Sciatic nerve (tissue), 2 donors: ENCODE data around the gene PROK1. TPM values are rescaled to one million over a fixed set of nuclear protein-coding genes. Genes with fewer than 3 reads are reported as not detected.
"Not testable (repeated sequence)": the region's sequence is repeated elsewhere in the genome, so short reads cannot be mapped to it uniquely, and the experiment has no call there.

Source experiments
- ATAC-seq: fragments of 200-7000 bp; cut with Tn5 transposase; one replicate; pipeline ENCODE4 v1.9.1; 2020; ENCODE audit warnings: mild to moderate bottlenecking, moderate library complexity
- DNase-seq: peaks from one replicate; pipeline ENCODE4 v3.0.0-alpha.2; 2020; ENCODE audit warnings: low spot score
- intact Hi-C: fragments of 100-400 bp; cut with DNase I; formaldehyde crosslinking; loops from one replicate; pipeline ENCODE4 v1.14.2; 2022
- total RNA-seq: library from RNA; stranded (reverse); fragmentation: NEBNext Ultra II Directional; extraction: Animal tissue kit (Norgen Biotek cat#: 25700); gene quantifications from one replicate; pipeline ENCODE4 v1.2.1, GENCODE V29; 2021
- donor health status: DM: no; HTN: no; CAD: no.
- donor health status: DM: no; HTN: no; CAD: no.

Gene PROK1, protein sequence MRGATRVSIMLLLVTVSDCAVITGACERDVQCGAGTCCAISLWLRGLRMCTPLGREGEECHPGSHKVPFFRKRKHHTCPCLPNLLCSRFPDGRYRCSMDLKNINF
- not detected for total RNA-seq

DNA sequence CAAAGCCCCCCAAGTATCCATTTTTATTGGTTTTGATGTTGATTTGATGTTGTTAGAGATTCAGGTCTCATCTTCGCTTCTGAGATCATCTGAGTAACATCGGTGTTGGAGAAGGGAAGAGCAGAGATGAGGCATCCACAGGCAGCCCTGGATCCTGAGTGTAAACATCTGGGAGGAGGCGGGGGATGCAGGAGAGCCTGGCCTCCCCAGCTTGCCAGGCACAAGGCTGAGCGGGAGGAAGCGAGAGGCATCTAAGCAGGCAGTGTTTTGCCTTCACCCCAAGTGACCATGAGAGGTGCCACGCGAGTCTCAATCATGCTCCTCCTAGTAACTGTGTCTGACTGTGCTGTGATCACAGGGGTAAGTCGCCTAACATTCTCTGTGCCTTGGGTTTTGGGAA lies at the start of gene PROK1:
TSS of gene PROK1 (plus strand) at position 221 of the 400 bp plus-strand sequence. CDS start at position 289, 68 bp downstream.
- no peak for DNase-seq
- ATAC-seq: no peak
- intact Hi-C loops: loop anchor here (10.0 kb wide), 1 partner anchor 136 kb away; no protein-coding TSS in a partner anchor

DNA sequence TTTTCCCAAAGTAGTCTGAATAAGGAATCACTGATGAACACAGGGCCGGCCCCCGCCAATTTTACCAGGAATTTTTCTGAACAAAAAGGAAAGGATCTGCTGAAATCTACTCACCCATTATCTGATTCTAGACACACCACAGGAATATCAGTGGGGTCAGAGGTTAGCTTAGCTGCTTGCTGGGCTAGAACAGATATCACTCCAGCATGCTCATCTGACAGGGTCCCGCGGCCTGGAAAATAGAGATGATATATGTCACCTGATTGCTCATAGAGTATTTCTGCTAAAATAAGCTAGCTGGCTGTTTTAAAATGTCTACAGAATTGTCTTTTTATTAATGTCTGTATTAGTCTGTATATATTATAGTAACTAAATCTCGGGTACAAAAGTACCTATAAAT lies 47.1 kb upstream of the PROK1 start:
- intact Hi-C loops: no loop called here
- ATAC-seq: no peak
- no peak for DNase-seq

DNA sequence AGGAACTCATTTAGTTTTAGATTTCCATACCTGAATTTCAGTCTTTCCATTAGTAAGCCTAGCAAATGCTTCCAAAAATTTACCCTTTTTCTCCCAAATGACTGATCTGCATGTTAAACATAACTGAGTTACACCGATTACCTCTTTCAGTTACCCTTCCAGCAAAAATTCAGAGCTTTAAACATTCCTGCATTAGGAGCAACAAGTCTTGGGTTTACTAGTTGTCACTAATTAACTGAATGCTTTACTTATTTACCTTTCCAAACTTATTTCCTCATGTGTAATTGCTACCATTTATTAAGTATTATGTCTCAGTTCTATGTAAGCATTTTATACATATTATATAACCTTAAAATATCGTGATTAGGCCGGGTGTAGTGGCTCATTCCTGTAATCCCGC lies 46.5 kb upstream of the PROK1 start:
- DNase-seq (no peak), ATAC-seq (no peak)
- intact Hi-C loops: no loop called here

DNA sequence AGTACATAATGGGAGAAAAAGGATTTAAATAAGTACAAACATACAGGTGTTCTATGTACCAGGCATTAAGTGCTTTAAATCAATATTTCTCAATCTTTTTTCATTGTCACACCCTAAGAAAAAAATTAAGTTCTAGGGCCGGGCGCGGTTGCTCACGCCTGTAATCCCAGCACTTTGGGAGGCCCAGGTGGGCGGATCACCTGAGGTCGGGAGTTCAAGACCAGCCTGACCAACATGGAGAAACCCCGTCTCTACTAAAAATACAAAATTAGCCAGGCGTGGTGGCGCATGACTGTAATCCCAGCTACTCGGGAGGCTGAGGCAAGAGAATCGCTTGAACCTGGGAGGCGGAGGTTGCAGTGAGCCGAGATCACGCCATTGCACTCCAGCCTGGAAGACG lies 44.5 kb upstream of the PROK1 start:
- intact Hi-C loops, DNase-seq, ATAC-seq: not testable (repeated sequence)

DNA sequence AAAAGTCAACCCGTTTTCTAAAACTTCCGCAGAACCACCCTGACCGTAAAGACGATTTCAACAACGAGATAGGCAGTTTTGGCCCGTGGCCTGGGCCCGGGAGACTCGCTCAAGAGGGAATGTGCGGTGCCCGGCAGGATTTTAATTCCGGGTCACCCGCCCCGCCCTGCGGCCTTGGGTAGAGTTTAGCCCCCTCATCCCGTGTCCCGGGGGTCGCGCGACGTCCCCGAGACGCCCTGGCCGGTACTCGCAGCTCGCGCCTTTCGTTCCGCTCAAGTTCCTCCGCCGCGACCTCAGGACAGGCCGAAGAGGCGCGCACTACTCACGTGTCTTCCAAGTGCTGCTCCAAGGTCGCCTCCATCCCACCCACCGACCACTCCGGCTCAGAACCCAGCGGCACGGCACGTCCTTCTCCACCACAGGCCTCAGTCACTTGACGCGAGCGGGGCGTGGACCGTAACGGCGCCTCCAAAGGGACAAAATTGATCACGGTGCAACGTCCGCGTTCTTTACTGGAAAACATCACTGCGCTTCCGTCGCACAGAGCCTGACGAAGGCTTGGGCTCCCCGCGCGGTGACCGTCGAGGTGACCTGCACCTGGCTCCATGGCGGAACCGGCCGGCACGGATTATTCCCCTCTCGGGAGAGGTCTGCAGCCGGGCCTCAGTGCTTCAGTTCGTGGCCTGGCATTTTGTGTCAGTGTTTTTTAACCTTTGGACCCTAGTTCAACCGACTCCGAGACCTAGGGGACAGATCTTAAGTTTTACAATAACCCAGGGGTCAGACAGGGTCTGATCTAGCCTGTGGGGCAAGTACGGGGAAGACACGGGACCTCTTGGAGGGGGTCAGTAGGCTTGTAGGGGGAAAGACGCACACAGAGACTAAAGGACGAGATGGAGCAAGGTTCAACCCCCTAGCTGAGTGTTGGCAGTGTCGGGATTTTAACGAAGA lies 43.4 kb upstream of the PROK1 start, which contains the start of gene LAMTOR5:
TSS of gene LAMTOR5 (minus strand) at position 435 of the 951 bp plus-strand sequence. CDS start at position 361, 74 bp downstream.
- DNase-seq (peak; percentile 96), ATAC-seq (peak; percentile 99)
- intact Hi-C loops: no loop called here

DNA sequence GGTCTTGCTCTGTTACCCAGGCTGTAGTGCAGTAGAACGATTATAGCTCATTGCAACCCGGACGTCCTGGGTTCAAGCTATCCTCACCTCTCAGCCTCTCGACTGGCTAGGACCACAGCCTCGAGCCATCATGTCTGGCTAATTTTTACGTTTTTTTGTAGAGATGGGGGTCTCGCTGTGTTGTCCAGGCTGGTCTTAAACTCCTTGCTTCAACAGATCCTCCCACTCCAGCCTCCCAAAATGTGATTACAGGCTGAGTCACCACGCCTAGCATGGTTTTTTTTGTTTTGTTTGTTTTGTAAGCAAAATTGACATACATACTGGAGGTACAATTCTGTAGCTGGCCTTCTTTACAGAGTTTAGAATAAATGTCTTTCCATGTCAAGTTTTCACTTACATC lies 42.5 kb upstream of the PROK1 start:
- intact Hi-C loops: no loop called here

DNA sequence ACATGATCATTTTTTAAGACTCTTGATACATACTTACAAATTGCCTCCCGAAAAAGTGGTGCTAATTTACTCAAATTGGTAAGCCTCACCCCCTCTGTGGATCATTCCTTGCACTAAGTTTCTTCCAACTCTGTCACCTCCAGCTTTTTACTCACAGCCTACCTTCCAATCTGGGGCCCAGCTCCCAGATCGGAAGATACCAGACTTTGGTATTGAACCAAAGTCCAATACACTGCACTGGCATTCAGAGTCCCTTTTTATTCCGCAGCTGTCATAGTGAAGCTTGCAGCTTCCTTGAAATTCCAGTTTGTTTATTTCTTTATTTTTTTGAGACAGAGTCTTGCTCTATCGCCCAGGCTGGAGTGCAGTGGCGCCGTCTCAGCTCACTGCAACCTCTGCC lies 41.6 kb upstream of the PROK1 start:
- intact Hi-C loops: no loop called here
- DNase-seq (no peak), ATAC-seq (no peak)

More for the DNA sequence above, 42.5 kb upstream of the PROK1 start:
- ATAC-seq (no peak), DNase-seq (no peak)

DNA sequence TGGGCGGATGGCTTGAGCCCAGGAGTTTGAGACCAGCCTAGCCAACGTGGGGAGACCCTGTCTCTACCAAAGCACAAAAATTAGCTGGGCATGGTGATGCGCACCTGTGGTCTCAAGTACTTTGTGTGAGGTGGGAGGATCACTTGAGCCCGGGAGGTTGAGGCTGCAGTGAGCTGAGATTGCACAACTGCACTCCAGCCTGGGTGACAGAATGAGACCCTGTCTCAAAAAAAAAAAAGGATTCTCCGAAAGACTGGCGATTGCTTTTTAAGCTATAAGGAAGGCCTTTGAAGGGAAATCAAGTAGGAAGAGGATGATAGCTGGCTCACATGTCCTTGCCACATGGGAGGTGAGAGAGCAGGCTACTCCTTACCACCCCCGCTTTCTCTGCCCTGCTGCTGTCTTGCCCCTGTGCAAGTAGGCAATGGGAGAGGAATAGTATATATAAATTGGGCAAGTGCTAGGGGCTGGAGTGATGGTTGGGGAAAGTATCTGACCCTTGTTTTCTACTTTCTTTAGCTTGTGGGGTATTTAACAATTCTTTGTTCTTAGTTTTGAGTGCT lies 39.7 kb upstream of the PROK1 start:
- DNase-seq: no peak
- ATAC-seq: no peak
- intact Hi-C loops: no loop called here

DNA sequence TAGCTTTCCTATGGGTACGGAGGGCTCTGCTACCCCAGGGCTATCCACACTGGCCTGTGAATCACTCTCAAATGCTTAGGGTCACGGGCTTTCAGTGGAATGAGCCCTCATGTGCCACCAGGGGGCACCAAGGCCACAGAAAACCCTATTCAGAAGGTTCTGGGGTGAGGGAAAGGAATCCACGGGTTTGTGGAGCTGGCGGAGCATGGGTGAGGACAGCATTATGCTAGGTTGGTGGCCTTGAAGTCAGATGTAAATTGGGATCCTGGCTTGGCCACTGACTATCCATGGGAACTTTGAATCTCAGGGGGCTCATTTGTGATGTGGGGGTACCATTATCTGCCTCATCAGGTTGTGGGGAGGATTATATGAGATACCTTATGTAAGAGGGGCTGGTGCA lies 38.4 kb upstream of the PROK1 start:
- ATAC-seq (peak; percentile 72), DNase-seq (peak; percentile 77)
- intact Hi-C loops: no loop called here

DNA sequence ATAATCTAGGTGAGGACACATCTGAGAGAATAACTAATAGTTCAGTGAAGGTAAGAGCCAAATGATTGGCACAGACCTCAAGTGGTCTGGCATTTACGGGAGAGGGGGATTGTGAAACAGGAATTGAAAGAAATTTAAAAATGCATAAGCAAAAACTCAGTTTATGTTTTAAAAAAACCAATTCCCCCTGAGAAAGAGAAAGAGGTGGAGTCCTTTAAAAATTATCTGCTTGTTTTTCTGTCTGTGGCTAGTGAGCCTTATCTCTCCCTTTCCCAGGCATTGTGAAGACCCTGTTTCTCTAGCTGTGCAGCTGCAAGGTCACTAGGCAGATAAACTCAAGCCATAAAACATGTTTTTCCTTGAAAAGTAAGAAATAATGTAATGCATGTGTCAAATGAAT lies 37.9 kb upstream of the PROK1 start:
- DNase-seq, ATAC-seq, intact Hi-C loops: not testable (repeated sequence)

DNA sequence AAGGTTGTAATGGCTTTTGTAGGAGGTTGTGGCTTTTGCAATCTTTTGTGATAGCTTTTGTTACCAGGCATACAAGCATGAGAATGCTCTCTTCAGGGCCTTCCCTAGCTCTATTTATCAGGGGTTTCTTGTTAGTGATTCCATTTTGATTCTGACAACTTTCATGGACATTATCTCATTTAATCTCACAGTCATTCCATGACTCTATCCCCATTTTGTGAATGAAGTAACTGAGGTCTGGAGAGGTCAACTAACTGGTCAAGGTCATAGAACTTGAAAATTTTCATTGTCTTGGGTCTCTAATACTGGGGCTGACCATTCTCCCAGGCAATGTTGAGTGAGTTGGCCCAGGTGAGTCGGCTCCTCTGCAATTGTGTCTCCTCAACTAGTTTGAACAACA lies 32.2 kb upstream of the PROK1 start:
- intact Hi-C loops: no loop called here
- no peak for ATAC-seq
- no peak for DNase-seq

DNA sequence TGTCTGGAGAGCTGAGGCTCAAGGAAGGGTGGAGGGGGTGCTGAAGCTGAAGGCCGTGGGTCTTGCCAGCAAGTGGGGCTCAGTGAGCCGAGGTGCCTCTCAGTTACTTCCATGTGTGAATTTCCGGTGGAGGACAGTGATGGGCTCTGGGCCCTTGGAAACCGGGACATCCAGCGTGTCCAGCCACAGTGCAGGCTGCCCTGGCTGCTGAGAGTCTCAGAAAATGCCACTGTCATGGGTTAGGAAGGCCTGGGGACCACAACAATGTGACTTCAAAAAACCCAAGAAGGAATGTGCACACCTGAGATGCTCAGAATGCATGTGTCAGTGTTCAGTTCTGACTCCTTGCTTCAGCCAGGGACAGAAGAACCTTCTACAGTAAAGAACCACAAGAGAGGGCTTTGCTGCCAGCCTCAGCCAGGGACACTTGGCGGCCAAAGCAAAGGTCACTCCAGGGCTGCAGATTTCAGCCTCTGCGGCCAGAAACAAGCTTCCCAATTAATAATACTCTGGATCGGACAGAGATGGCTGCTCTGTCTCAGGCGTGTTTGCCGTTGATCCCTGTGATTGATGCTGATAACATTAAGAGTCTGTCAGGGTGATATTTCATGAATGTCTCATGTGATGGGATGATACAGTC lies 30.8 kb upstream of the PROK1 start:
- ATAC-seq (no peak), DNase-seq (no peak)
- intact Hi-C loops: no loop called here

DNA sequence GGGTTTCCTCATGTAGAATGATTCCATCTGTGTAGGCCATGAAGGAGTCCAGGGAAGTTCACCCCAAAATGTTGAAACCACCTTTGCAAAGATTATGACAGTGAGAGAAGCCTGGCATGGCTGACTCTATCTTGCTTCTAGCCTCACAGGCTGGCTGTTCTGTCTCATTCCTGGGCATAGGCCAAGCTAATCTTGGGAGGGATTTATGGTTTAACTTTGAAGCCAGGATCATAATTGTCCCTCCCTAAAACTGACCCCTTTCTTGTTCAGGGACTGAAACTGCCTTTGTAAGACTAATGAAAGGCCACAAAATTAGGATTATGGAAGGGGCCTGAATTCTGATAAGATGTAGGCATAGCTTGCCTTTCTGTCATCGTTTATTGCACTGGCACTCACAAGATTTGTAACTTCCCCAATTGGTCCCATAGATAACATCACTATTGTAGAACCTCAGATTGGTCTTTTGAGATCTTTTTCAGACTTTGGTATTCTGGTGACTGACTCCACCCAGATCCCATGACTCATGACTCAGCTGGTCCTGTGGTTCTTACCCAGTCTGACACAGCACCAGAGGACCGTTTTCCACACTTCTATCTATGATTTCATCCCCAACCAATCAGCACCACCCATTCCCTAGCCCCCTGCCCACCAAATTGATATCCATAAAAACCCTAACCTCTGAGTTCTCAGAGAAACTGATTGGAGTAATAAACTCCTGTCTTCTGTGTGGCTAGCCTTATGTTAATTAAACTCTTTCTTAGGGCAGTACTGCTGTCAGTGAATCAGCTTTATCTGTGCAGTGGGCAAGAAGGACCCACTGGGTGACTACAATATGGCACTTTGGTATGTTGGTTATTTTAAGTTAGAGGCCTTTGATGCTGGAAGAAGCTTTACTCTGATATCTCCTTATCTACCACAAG lies 29.8 kb upstream of the PROK1 start:
- intact Hi-C loops: no loop called here
- peak; percentile 46 for ATAC-seq
- no peak for DNase-seq

DNA sequence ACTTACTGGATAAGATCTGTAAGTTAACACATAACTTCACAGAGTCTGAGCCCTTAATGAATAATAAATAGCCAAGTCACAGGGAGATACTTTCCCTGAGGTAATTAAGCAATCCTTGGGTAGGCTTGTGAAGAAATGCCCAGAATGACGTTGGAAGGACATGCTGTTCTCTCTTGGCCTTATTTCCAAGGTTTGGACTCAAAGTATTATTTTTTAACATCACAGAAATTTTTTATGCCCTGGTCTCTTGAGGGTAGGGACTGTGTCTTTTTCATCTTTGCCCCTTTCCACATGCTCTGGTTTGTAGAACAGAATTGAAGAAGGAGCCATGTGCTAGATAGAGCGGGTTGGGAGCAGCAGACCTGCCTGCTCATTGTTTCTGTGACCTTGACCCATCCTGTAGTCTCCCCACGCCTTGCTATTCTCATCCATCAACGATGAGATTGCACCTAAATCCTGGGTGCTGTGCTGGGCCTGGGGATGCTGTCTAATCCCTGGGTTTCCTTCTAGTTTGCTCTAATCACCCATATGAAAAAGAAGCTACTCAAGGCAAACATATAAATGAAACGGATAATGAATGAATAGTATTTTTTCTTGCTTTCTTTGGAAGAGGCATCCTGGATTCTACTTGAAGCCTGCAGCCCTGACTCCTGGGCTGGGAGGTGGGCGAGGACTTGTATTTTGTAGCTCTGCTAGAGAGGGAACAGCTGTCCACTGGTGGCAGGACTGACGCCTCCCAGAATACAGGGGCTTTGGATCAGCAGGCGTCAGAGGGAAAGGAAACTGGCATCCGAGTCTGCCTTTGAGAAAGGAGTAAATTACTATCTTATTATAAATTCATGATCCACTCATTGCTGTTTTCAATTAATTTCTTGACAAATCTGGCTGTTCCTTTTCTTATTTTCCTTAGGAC lies 26.0 kb upstream of the PROK1 start:
- DNase-seq: no peak
- intact Hi-C loops: no loop called here
- peak; percentile 72 for ATAC-seq

DNA sequence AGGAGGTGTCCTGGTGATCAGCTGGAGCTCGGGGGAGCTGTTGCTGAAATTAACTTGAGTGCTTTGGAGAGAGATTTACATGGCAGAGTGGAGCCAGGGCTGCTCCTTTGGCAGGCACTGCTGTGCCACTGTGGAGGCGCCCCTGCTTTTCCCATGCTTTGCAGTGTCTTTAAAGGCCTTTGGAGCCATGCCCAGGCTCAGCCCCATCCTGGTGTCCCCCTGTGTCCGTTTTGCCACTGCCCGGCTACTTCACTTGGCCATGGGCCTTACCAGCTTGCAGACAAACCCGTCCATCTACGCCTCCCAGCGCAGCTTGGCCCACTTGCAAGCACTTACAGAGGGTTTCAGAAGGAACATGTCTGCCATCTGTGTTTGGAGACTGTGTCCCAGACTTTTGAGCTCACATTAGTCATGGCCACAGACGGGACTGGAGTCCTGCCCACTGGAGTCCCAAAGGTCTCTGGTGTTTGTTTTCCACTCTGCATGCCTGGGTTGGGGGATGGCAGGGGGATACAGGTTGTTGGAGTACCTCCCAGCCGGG lies 25.3 kb upstream of the PROK1 start:
- intact Hi-C loops: no loop called here
- ATAC-seq (peak; percentile 47), DNase-seq (no peak)

DNA sequence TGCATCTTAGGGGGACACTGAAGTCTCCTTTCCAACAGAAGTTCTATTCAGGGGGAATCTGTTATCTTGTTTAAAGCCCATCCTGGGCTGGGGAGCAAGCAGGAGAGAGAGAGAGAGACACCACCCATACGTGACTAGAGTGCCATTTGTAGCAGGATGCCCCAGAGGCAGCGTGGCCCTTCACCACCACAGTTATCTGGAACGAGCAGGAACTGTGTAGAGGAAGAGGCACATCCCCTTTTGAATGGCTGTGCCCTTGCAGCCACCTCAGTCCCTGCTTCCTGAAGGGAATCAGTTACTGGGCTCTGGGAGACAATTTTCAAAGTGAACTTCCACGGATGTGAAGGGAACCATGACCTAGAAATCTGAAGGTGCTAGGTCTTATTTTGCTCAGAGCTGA lies 24.1 kb upstream of the PROK1 start:
- DNase-seq (no peak), ATAC-seq (no peak)
- intact Hi-C loops: no loop called here

DNA sequence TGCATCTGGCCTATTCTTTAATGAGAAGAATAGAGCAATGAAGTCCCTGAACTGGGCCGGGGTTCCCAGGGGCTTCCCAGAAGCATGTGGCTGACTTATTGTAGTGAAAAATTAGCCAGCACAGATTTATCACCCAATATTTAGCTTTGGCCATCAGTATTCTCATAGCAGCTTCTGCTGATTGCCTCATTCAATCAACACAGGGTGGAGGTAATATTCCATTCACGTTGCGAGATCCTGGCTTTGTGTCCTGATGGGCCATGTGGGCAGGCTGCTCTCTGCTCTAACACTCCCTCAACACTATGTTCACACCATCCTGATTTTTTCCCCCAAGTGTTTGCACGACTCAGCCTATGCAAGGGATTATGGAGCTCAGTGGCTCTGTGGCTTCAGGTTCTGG lies 22.0 kb upstream of the PROK1 start:
- DNase-seq: no peak
- intact Hi-C loops: no loop called here
- ATAC-seq: no peak
